DND-41 (cell line): ENCODE data around the gene SMIM14.

Source experiments
- CTCF ChIP-seq: IDR thresholded peaks from 2 replicates; pipeline ENCODE4 v1.5.1; 2012; ENCODE audit warnings: borderline replicate concordance, low read length, moderate library complexity, mild to moderate bottlenecking; ENCODE audit not compliant: poor library complexity, severe bottlenecking; ENCODE audit errors: extremely low read depth
- EZH2 ChIP-seq: IDR thresholded peaks from 3 replicates; pipeline ENCODE4 v1.6.1; 2012; ENCODE audit warnings: borderline replicate concordance, low read depth, mild to moderate bottlenecking, moderate library complexity, low read length, inconsistent platforms; ENCODE audit not compliant: severe bottlenecking

GRCh38 chr4:39655876-39656275 lies 17.2 kb upstream of the SMIM14 start:
- TF ChIP-seq CTCF (no peak), EZH2 (no peak)
